Activated CD4-positive, alpha-beta T cell treated with anti-CD3 and anti-CD28 coated beads, Interleukin-2, amount 50 U/mL, for 48 hours (primary cell): ENCODE data around the gene SGMS1.
"Not testable (repeated sequence)": the region's sequence is repeated elsewhere in the genome, so short reads cannot be mapped to it uniquely, and the experiment has no call there.

Experiments
- DNase-seq, 2 experiments: peaks; one replicate each; pipeline ENCODE4 v3.0.0-alpha.2; 2020

Gene SGMS1

GRCh38 chr10:50528206-50528605, 95.5 kb downstream of the SGMS1 start:
- no peak for DNase-seq

- no peak for DNase-seq
Measured at GRCh38 chr10:50527442-50528043, 96.2 kb downstream of the SGMS1 start.

GRCh38 chr10:50526185-50526584, 97.6 kb downstream of the SGMS1 start:
- DNase-seq = no peak

GRCh38 chr10:50523357-50523756, 100.4 kb downstream of the SGMS1 start:
- DNase-seq = no peak

- DNase-seq = no peak
Measured at GRCh38 chr10:50522908-50523307, 100.8 kb downstream of the SGMS1 start.

- DNase-seq = no peak
Measured at GRCh38 chr10:50520115-50520514, 103.6 kb downstream of the SGMS1 start.

GRCh38 chr10:50517626-50518025, 106.1 kb downstream of the SGMS1 start:
- DNase-seq = no peak

GRCh38 chr10:50516171-50516570, 107.6 kb downstream of the SGMS1 start:
- DNase-seq = no peak

GRCh38 chr10:50515420-50515819, 108.3 kb downstream of the SGMS1 start:
- DNase-seq = no peak

- DNase-seq = no peak
Measured at GRCh38 chr10:50514995-50515394, 108.8 kb downstream of the SGMS1 start.

GRCh38 chr10:50513956-50514355, 109.8 kb downstream of the SGMS1 start:
- no peak for DNase-seq

GRCh38 chr10:50512743-50513416, 110.9 kb downstream of the SGMS1 start:
- DNase-seq = peak in 1 of 2 experiments; percentile 24

GRCh38 chr10:50512214-50512595, 111.6 kb downstream of the SGMS1 start:
- no peak for DNase-seq

GRCh38 chr10:50511492-50512213, 112.1 kb downstream of the SGMS1 start:
- DNase-seq = peak in 1 of 2 experiments; percentile 36

- DNase-seq = no peak
Measured at GRCh38 chr10:50510517-50511473, 113.0 kb downstream of the SGMS1 start.

GRCh38 chr10:50508315-50509051, 115.3 kb downstream of the SGMS1 start:
- DNase-seq = peak; percentile 33 to 56

GRCh38 chr10:50506861-50507573, 116.7 kb downstream of the SGMS1 start:
- DNase-seq = no peak

- DNase-seq = no peak
Measured at GRCh38 chr10:50504389-50504788, 119.4 kb downstream of the SGMS1 start.

- DNase-seq = peak in 1 of 2 experiments; percentile 23
Measured at GRCh38 chr10:50503661-50504320, 120.0 kb downstream of the SGMS1 start.

GRCh38 chr10:50503156-50503555, 120.6 kb downstream of the SGMS1 start:
- not testable (repeated sequence) for DNase-seq

GRCh38 chr10:50501924-50502452, 121.8 kb downstream of the SGMS1 start:
- peak in 1 of 2 experiments; percentile 29 for DNase-seq
